Glutamatergic neuron (in vitro differentiated cells): ENCODE measurements around the gene PTPRR. TPM values are rescaled to one million over a fixed set of nuclear protein-coding genes. Genes with fewer than 3 reads are reported as not detected.

Experiments
- DNase-seq: peaks from one replicate; pipeline ENCODE4 v3.0.0; 2022
- H3K27ac Mint-ChIP-seq: one replicate; pipeline ENCODE4 v1.8.0; 2020; ENCODE audit warnings: mild to moderate bottlenecking, mixed read lengths, inconsistent platforms; ENCODE audit not compliant: unreplicated experiment
- H3K27me3 Mint-ChIP-seq: one replicate; pipeline ENCODE4 v1.8.0; 2020; ENCODE audit warnings: mild to moderate bottlenecking, moderate library complexity, mixed read lengths, inconsistent platforms; ENCODE audit not compliant: unreplicated experiment
- H3K36me3 Mint-ChIP-seq: one replicate; pipeline ENCODE4 v1.8.0; 2020; ENCODE audit warnings: mild to moderate bottlenecking, mixed read lengths, inconsistent platforms; ENCODE audit not compliant: unreplicated experiment
- H3K4me1 Mint-ChIP-seq: one replicate; pipeline ENCODE4 v1.8.0; 2020; ENCODE audit warnings: mild to moderate bottlenecking, low read depth, mixed read lengths, inconsistent platforms; ENCODE audit not compliant: unreplicated experiment
- H3K4me3 Mint-ChIP-seq: one replicate; pipeline ENCODE4 v1.8.0; 2020; ENCODE audit warnings: mild to moderate bottlenecking, mixed read lengths, inconsistent platforms; ENCODE audit not compliant: unreplicated experiment
- H3K9me3 Mint-ChIP-seq: one replicate; pipeline ENCODE4 v1.8.0; 2020; ENCODE audit warnings: mild to moderate bottlenecking, moderate library complexity, mixed read lengths, inconsistent platforms; ENCODE audit not compliant: unreplicated experiment
- total RNA-seq: library from RNA; stranded (reverse); fragmentation: NEBNext Ultra II Directional; extraction: Animal tissue kit (Norgen Biotek cat#: 25700); gene quantifications from one replicate; pipeline ENCODE4 v1.2.1, GENCODE V29; 2021; ENCODE audit not compliant: unreplicated experiment
- TF ChIP-seq, protein P1 (sequence below): fragments of 200-600 bp; sonication (generic); IDR thresholded peaks from one replicate; pipeline ENCODE4 v1.5.0; 2021; ENCODE audit not compliant: partially characterized antibody, unreplicated experiment

The PTPRR gene
- total RNA-seq, 1 donor from 2014 or later: 0.34 TPM

DNA sequence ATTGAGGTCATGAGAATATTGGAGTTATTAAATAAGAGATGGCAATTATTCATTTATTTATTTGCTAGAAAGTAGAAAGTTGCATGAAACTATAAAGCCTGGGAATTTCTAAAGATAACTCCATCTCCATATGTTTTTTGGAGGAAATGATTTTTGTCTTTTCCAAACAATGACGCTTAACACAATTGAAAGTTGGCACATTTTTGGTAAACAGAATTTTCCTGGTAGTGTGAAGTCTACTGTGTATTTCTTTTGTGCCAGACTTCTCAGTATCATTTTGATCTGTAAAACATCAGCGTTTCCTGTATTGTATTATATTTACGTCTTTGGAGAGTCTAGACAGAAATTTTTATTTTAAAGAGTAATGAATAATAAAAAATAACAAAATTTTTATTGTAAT lies 249.6 kb downstream of the PTPRR start:
- Mint-ChIP-seq H3K4me1 (no peaks in the 10 kb centered on the region), H3K27me3 (no peaks in the 10 kb centered on the region), H3K36me3 (no peaks in the 10 kb centered on the region), H3K4me3 (no peak overlapping the region), H3K9me3 (no peaks in the 10 kb centered on the region), H3K27ac (no peak overlapping the region)
- TF ChIP-seq, protein P1, sequence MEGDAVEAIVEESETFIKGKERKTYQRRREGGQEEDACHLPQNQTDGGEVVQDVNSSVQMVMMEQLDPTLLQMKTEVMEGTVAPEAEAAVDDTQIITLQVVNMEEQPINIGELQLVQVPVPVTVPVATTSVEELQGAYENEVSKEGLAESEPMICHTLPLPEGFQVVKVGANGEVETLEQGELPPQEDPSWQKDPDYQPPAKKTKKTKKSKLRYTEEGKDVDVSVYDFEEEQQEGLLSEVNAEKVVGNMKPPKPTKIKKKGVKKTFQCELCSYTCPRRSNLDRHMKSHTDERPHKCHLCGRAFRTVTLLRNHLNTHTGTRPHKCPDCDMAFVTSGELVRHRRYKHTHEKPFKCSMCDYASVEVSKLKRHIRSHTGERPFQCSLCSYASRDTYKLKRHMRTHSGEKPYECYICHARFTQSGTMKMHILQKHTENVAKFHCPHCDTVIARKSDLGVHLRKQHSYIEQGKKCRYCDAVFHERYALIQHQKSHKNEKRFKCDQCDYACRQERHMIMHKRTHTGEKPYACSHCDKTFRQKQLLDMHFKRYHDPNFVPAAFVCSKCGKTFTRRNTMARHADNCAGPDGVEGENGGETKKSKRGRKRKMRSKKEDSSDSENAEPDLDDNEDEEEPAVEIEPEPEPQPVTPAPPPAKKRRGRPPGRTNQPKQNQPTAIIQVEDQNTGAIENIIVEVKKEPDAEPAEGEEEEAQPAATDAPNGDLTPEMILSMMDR: no peak
- no peak for DNase-seq

DNA sequence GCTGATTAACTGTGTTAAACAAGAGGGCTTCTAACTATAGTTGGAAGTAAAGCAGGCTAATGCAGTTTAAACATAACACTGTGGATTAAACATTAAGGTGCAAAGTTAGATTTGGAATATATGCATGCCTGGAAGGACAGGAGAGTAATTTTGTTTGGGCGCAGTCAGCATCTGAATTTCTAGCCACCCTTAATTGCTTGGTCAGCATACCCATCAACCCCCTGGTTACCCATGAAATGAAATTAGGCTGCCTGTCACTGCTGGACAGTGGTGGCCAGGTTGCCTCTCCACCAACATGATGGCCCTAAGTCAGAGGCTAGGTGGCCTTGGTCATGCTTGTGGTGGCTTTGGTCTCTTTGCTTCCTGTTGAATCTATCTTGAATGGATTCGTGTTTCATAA lies 253.3 kb downstream of the PTPRR start:
- Mint-ChIP-seq H3K27me3 (peaks cover 1% of the 10 kb centered on the region), H3K4me1 (no peaks in the 10 kb centered on the region), H3K4me3 (no peak overlapping the region), H3K27ac (no peak overlapping the region), H3K36me3 (no peaks in the 10 kb centered on the region), H3K9me3 (no peaks in the 10 kb centered on the region)
- DNase-seq: no peak
- TF ChIP-seq, protein P1: no peak

DNA sequence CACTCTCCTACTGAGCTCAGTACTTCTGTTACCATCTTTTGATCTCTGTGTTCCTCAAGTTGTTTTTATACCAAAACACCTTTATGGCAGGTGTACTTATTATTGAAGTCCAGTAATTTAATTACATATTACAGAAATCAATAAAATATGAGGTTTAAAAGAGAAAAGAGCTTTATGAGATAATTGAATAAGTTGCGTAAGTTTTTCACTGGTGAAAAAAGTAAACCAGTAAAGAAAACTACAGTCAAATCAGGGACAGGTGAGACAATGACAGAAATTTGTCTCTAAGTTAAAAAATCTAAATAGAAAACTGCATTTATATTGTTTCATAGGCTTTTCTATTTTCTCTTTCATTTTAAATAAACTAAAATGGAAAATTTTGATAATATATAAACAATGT lies 254.2 kb downstream of the PTPRR start:
- Mint-ChIP-seq H3K36me3 (no peaks in the 10 kb centered on the region), H3K27me3 (peaks cover 1% of the 10 kb centered on the region), H3K4me3 (no peak overlapping the region), H3K27ac (no peak overlapping the region), H3K9me3 (no peaks in the 10 kb centered on the region), H3K4me1 (no peaks in the 10 kb centered on the region)
- no peak for DNase-seq
- TF ChIP-seq, protein P1: no peak

DNA sequence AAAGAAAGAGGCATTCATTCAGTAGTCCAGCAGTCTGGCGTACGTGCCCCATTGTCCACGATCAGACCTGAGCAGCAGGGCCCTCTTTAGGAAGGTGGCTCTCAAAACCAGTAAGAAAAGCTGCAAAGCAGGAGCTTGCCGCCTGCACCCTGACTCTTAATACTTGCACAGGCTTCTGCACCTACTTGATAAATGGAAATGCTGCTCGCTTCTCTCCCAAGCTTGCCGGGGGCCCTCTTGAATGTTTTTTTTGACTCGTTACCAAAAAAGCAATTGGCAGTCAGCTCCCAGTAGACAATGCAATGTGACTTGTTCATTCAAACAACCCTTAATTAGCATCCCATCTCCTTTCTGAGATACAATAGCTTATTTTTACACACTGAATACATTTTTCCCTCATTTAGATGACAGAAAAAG lies 256.1 kb downstream of the PTPRR start:
- Mint-ChIP-seq H3K27ac (no peak overlapping the region), H3K36me3 (no peaks in the 10 kb centered on the region), H3K4me3 (no peak overlapping the region), H3K9me3 (no peaks in the 10 kb centered on the region), H3K4me1 (no peaks in the 10 kb centered on the region), H3K27me3 (peaks cover 1% of the 10 kb centered on the region)
- TF ChIP-seq, protein P1: no peak
- DNase-seq: no peak

DNA sequence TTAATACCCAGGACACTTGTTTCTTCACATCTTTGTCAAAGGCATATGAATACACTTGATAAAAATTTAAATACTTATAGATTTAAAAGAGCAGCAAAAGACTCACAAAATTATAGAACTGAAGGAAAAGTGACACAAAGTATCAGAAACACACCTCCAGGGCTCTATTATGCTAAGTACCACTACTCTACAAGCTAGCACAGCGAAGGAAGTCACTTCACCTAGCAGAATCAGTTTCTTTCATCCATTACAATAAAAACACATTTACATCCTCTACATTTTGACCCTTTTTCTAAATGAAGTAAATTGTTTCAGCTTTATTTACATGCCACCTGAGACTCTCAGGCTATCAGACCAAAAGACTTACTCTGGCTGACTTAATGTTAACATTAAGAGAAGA lies 256.7 kb downstream of the PTPRR start:
- TF ChIP-seq, protein P1: no peak
- Mint-ChIP-seq H3K4me1 (no peaks in the 10 kb centered on the region), H3K9me3 (no peaks in the 10 kb centered on the region), H3K4me3 (no peak overlapping the region), H3K27me3 (peaks cover 1% of the 10 kb centered on the region), H3K36me3 (no peaks in the 10 kb centered on the region), H3K27ac (no peak overlapping the region)
- no peak for DNase-seq
